Measurements from ENCODE around the gene RESP18.
A peak's percentile ranks its signal among the peaks of the same experiment; 100 is the strongest.

RESP18 gene

DNA sequence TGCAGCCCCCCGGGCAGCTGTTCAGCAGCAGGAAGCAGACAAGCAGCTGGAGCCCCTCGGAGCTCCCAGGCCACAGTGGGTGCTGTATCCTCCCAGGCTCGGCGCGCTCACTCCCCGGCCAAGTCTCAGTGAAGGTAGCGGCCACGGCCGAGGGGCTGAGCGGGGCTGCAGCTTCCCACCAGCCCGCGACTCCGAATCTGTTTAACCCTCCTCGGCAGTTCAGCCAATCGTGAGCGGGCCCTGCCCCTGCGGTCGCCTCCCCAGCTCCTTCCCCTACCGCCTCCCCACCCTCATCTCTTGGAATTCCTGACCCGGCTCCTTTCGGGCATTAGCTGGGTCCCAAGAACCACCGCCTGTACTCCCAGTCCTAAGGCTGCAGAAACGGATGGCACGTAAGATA, at the start of gene RESP18:
TSS of gene RESP18 (minus strand) at position 203 of the 400 bp plus-strand sequence.
- DNase-seq = no peak

DNA sequence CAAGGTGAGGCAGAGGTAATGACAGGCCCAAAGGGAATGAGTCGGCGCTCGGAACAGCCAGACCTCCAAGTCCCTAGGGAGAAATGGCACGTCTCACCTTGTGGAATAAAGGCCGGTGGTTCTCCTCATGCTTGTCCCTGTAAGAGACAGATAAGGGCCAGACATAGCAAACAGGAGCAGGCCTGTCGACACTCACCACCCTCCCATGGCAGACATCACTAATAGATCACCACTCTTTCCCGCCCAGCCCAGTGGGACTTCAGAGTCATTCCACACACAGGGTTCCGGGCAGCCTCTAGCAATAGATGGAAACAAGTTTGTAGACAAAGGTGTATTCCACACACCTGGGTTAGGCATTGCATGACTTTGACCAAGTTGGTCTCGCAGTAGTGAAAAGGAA, 48.9 kb upstream of the RESP18 start:
- DNase-seq = no peak

DNA sequence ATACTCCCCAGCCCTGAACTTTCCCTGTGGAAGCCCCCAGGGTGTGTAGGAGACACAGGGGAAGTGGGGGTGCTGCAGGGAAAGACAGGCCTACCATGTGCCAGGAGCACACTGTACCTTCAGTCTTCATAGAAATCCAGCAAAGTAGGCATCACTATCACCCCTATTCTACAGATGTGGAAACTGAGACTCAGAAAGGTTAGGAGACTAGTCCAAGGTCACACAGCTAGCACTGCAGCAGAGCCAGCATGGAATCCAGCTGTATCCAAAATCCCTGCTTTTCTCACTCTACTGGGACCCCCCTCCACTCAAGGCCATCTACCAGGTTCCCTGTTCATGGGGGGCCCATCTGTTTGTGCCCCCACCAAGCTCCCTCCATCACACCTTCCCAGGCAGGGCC, 48.4 kb upstream of the RESP18 start:
- DNase-seq = no peak

DNA sequence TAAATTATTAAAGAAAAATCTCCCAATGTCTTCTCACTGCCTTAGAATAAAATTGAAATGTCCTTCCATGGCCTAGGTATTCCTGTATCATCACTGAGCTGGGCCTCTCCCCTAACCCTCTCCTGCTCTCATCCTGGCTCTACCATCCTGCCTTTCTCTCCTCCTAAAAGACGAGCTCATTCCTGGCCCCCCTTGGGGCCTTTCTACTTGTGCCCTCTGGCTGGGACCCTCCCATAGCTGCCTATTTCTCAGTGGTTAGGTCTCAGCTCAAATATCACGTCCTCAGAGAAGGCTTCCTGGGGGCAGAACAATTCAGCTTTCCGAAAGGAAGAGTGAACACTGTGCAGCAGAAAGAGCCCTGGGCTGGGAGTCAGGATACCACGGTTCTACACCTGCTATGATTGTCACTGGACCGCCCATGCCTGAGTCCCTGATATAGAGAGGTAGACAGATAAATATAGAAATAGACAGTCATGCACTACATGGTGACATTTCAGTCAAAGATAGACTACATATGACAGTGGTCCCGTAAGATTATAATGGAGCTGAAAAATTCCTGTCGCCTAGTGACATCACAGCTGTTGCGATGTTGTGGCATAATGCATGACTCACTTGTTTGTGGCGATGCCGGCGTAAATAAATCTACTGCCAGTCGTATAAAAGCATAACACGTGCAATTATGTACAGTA, 45.8 kb upstream of the RESP18 start:
- DNase-seq = no peak

DNA sequence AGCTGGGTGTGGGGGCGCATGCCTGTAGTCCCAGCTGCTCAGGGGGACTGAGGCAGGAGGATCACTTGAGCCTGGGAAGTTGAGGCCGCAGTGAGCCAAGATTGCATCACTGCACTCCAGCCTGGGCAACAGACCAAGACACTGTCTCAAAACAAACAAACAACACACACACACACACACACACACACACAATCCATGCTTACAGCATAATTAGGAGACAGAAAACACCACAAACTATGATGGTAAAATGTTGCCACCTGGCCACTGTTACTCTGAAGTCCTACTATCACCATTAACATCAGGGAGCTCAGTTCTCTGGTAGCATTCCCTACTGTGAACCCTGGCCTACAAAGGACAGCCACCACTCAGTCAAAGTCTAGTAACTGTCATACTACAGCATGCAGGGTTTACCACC, 36.9 kb upstream of the RESP18 start:
- DNase-seq = peak in 1 of 2 experiments; percentile 9

DNA sequence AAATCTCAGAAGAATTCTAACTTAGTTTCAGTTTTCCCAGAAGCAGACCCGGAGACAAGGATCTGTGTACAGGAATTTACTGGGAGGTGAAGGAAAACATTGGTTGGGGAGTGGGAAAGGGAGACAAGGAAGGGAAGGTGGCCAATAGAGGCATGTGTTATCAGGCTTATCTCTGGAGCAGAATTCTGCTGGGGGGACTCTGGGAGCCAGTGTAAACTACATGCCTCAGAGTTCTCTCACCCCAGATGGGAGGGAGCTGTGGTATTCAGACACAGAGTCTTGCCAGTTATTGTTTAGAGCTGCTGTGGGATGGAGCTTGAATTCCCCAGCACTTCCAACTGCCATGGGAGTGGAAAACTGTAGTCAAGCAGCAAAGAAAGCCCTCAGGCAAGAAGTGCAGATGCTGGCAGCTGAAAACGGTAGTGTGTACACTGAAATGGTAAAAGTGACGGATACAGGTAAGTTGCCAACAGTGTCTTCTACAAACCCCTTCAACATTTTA, 36.2 kb upstream of the RESP18 start:
- DNase-seq = no peak

DNA sequence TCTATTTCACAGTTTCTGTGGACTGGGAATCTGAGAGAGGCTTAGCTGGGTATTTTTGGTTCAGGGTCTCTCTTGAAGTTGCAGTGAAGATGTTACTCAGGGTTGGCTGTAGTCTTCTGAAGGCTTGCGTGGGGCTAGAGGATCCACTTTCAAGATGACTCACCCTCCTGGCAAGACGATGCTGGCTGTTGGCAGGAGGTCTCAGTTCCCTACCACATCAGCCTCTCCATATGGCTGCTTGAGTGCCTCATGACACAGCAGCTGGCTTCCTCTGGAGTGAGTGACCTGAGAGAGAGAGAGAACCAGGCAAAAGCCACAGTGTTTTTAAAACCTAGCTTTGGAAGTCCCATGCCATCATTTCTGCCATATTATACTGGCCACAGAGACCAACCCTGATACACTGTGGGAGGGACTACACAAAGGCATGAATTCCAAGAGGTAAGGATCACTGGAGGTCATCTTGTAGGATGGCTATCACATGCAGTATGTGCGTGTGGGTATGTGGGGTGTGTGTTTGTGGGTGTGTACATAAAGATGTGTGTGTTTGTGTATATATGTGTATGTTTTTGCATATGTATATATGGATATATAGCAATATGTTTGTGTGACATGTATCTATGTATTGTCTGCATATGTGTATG, 30.1 kb upstream of the RESP18 start:
- DNase-seq = peak; percentile 79 to 88

DNA sequence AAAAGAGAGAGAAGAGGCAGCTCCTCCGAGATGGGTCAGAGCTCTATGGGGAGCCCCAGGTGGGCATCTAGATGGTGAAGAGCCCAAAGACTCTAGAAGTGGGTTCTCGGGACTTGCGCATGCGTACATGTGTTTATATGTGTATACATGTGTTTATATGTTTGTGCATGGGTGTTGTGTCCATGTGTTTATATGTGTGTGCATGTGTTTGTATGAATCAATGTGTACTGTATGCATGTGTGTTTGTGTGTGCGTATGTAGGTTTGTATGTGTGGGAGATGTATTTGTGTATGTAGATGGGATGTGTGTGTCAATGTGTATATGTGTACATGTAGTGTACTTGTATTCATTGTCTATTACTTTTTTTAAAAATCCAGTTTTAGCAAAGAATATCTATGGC, 29.5 kb upstream of the RESP18 start:
- DNase-seq = no peak

DNA sequence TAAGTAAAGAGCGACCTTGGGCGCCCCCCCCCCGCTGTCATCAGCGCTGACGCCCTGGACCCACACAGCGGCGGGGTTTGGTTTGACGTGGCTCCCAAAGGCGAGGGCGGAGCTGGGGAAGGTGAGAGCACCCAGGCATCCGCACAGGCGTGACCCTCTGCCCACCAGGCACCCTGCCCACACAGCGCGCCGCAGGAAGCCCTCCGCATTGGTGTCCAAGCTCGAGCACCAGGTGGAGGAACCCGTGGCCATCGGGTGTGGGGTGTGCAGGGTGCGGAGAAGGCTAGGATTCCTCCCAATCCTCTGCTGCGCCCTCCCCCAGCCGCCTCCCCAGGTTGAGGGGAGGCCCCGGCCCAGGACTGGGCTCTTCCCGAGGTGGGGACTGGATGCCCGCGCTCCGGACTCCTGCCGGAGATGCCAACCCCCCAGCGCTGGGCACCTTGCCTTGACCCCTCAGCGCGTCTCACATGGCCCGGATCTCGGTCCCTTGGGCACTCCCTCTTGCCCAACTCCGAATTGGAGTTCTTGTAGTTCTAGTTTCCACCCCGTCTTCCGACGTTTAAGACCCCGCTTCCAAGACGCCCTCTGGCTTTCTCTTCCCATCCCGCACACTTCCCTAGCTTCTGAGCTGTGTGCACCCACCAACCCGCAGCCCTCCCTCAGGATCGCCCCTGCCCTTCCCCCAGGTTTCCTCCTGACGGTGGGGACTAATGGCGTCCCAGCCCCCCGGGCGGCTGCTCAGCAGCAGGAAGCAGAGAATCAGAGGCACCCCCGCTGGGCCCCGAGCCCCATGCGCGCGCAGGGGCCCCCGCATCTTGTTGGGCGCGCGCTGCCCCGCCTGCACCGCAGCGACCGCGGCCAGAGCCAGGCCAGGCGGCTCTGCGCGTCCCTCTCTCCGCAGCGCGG, 25.9 kb upstream of the RESP18 start:
- DNase-seq = no peak

DNA sequence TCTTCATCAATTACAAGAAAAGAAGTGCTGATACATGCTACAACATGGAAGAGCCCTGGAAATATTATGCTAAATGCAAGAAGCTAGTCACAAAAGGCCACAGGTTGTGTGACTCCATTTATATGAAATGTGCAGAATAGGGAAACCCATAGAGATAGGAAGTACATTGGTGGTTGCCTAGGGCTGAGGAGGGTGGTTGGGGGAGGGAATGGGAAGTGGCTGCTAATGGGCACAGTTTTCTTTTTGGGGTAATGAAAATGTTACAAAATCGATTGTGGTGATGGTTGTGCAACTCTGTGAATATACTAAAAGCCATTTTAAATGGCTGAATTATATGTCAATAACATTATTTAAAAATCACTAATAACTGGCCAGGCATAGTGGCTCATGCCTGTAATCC, 24.3 kb upstream of the RESP18 start:
- DNase-seq = no peak

DNA sequence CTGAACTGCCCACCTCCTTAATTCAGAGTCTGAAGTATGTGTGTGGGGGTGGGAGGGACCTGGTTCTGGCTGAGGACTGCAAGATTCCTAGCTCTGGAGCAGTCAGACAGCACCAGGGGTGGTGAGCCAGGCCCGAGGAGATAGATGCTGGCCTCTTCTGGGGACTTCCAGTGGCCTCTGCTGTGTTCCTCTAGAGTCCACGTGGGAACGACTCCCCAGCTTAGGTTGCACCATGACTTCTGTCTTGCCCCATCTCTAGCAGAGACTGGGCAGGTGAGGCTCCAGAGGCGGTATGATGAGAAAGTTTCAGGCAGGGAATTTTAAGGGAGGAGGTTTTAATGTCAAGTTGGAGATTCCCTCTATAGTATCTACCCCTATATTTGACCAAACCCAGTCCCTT, 22.0 kb upstream of the RESP18 start:
- no peak for DNase-seq

DNA sequence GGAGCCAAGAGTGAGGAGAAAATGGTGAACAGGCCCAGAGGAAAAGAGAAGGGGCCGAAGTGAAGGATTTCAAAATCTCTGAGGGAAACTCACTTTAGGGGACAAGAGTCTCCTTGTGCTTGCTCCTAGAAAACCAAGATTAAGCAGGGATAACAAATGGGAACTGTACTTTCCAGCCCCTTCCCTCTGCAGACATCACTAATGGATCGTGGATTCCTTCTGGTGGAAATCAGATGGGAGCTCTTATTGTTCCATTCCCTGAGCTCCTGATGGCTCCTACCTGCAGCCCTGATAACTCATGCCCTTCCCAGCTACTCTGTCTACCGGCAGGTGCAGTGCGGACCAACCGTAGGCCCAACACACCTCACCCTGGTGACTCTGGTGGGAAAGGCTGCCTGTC, 20.6 kb upstream of the RESP18 start:
- DNase-seq = no peak

DNA sequence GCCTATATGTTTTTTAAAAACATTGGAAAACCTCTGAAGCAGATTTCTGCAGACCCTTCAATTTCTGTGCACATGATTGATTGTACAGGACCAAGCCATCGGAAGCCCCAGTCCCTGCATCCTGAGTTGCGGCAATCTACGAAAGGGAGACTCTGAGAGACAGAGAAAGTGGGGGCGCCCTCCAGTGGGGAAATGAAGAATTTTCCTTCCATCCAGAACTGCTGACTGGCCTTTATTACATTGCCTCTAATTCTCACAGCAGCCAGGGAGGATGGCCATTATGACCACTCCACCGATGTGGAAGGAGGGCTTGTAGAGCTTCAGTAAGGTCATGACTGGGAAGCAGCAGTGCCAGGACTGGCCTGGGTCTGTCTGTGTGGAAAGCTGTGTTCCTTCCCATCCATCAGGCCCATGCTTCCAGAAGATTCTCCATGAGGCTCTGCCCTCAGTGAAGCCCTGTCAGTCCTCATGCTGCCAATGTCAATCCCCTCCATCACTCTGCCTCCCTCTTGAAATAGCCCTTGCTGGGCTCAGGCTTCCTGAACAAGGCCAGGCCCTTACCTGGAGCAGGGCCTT, 20.0 kb upstream of the RESP18 start:
- peak; percentile 56 to 59 for DNase-seq

DNA sequence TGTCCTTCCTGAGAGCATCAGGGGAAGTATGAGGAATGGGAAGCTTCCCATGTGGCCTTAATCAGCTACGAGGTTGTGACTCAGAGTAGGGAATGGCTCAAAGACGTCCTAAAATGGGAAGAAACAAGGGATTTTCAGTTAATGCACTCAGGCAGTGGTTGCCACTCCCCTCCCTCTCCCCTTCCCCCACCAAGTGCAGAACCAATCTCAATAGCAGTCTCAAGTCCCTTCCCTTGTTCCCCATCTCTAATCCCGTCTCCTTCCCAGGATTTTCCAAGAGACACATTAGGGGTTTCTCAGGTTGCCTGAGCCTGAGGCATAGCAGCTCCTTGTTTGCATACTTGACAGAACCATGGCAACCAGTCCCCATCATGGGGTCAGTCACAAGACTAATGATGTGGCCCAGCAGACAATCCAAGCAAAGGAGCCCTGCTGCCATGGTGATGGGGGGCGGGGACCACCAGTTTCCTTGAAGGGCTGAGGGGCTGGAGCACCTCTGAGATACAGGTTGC, 18.2 kb upstream of the RESP18 start:
- no peak for DNase-seq

DNA sequence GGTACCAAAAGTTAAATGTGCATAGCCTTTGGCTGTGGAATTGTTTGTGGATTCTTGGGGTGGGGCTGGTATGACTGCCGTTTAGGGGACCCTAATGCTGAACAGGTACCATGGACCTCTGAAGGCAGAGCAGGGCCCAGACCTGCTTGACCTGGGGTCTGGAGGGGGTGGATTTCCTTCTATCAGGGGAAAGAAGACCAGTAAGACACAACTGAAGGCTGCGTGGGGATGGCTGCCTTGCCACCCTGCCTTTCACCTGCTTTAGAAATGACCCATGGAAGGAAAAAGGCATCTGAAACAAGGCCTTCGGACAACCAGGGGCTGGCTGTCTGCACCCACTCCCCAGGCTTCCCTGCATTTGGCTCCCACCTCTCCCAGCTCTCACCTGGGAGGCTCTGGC, 17.7 kb upstream of the RESP18 start:
- DNase-seq = no peak

DNA sequence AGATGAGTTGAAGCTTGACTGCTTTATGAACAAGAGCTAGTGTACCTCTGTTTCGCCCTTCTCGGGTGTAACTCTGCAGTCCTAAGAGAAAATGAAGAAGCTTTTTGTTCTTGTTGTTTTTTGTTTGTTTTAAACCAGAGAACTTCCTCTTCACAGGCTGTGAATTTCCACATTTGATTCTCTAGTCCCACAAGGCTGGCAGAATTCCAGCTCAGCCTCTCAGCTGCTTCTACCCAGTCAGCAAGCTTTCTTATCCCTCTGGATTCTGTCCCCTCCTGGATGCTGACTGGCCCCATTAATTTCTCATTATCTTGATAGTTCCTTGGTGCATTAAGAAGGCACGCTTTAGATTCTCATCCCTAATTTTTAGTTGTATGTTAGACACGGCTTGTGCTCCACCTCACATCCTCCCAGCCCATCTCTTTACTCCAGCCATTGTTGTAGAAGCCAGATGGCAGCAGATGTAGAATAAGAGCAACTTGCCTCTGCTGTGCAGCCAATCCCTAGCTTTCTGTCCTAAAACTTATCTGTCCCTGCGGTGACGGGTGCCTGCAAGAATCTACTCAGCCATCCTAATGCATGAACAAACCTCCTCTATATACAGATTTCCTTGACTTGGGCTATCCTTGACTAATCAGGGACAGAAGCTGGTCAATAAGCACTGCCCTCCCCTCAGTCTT, 12.3 kb upstream of the RESP18 start:
- DNase-seq = peak; percentile 3 to 60

DNA sequence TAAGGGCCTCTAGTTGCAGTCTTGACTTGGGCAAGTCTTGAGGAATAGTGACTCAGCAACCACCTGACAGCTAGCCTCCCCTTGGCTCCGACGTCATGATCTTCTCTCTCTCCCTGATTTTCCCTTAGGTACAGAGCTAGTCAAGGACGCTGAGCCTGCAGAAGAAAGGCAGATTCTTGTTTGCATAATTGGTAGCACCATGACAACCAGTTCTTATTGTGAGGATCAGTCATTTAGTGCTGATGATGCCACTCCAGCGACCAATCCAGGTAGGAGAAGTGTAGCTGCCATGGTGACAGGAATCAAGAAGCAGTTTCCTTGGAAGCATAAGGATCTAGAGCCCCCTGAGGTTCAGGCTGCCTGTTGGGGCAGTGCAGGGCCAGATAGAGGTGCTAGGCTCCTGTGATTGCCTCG, 2.8 kb upstream of the RESP18 start:
- no peak for DNase-seq

DNA sequence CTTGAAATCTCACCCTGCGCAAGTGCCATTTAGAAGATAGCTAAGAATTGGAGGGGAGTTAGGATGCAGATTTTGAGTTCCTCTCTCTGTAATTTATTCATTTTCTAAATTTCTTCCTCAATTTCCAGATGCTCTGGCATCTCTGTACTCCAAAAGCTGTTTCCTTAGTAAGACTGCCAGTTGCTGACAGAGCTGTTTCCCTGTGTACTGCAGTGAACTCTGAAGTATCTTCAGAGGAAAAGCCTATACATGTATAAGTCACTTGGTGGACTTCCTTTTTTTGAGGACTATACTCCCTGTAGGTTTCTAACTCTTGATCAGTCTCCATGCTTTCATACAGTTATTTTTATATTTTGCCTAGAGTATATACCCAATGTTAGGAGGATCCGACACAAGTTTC, 1.5 kb upstream of the RESP18 start:
- DNase-seq = no peak

DNA sequence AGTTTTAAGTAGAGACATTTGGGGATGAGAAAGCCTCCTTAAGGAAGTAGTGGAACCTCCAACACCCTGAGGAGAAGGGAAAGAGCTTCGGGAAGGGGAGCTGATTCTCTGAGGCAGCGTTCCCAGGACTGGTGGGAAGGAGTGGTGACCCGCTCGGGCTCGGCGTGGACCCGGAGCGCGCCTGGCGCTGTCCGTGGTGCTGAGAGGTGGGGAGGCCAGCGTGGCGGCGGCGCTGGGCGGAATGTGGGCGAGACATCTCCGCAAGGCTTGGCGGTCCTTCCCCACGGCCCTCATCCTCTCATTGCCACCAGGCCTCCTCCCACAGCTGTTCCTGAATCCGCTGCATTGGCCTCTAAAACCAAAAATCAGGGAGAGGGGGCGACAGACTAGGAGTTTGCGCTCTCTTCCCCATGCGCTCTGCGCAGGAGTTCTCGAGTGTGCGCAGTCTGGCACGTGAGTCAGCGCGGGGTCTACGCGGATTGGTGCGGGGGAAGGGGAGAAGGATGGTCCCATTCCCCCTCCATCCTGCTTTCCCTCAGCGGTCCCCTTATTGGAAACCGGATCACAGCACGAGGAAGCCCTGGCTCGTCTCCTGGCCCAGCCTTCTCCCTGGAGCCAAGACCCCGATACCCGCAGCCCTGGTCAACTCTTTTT, 857 bp downstream of the RESP18 start:
- DNase-seq = no peak

DNA sequence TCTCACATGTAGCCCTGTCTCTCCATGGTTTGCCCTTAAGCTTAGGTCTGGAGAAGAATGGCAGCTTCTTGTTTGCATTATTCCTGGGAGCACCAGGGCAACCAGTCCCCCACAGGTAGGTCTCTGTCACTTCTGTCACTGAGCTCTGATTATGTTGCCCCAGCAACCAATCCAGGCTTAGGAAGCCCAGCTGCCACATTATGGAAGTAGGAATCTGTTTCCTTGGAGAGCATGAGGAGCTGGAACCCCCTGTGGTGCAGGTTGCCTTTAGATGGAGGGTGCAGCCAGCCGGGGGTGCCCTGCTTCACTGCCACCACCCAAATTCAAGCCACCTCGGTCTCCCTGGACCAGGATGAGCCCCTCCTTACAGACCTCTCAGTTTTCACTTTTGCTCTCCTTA, 4.8 kb downstream of the RESP18 start:
- no peak for DNase-seq

DNA sequence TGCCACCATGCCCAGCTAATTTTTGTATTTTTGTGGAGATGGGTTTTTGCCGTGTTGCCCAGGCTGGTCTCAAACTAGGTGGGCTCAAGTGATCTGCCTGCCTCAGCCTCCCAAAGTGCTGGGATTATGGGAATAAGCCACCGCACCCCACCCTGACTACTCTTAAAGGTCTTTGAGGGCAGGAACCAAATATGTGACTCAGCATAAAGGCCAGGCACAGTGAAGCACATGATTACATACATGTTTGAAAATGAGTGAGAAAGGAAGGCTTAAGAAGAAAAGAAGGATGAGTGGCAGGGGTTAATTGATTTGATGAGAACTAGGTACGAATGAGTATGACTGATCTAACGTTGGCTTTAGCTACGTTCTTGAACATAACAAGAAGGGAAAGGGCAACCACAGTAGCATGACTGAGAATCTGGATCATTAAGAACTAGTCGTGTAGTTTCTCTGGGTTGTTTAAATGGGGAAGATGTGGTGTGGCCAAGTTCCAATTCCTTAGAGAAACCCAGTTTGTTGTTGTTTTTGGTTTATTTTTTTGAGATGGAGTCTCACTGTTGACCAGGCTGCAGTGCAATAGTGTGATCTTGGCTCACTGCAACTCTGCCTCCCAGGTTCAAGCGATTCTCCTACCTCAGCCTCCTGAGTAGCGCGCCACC, 6.8 kb downstream of the RESP18 start:
- DNase-seq = no peak

Measured in NCI-H446 (cell line).